CD4-positive, alpha-beta T cell treated with Interleukin-2 at 100 ng/mL for 4 hours (primary cell): ENCODE measurements around the gene SIM2.

ENCODE experiments used
- DNase-seq: peaks from one replicate; pipeline ENCODE4 v3.0.0-alpha.2; 2020; ENCODE audit warnings: low spot score

The SIM2 gene

GRCh38 chr21:36763305-36763704 is 64.4 kb downstream of the SIM2 start:
- DNase-seq, result no peak

GRCh38 chr21:36765229-36765628 is 66.3 kb downstream of the SIM2 start:
- DNase-seq, result no peak

- DNase-seq, result no peak
These were observed 67.6 kb downstream of the SIM2 start for GRCh38 chr21:36766511-36766910.

GRCh38 chr21:36767096-36767495 is 68.2 kb downstream of the SIM2 start:
- no peak for DNase-seq

GRCh38 chr21:36768496-36768895 is 69.6 kb downstream of the SIM2 start:
- DNase-seq, result no peak

- no peak for DNase-seq
These were observed 70.3 kb downstream of the SIM2 start for GRCh38 chr21:36769051-36769839.

- no peak for DNase-seq
These were observed 74.2 kb downstream of the SIM2 start for GRCh38 chr21:36773117-36773516.

GRCh38 chr21:36773995-36774394 is 75.1 kb downstream of the SIM2 start:
- no peak for DNase-seq

- no peak for DNase-seq
These were observed 78.2 kb downstream of the SIM2 start for GRCh38 chr21:36776981-36777617.

- no peak for DNase-seq
These were observed 81.9 kb downstream of the SIM2 start for GRCh38 chr21:36780861-36781260.

- no peak for DNase-seq
These were observed 84.9 kb downstream of the SIM2 start for GRCh38 chr21:36783612-36784374.

- no peak for DNase-seq
These were observed 86.0 kb downstream of the SIM2 start for GRCh38 chr21:36784947-36785346.

GRCh38 chr21:36785615-36786014 is 86.7 kb downstream of the SIM2 start:
- DNase-seq, result no peak

- DNase-seq, result no peak
These were observed 87.3 kb downstream of the SIM2 start for GRCh38 chr21:36786186-36786585.

- DNase-seq, result no peak
These were observed 89.3 kb downstream of the SIM2 start for GRCh38 chr21:36788120-36788638.

GRCh38 chr21:36790616-36791015 is 91.7 kb downstream of the SIM2 start:
- DNase-seq, result no peak

- no peak for DNase-seq
These were observed 92.3 kb downstream of the SIM2 start for GRCh38 chr21:36791180-36791579.

- no peak for DNase-seq
These were observed 93.0 kb downstream of the SIM2 start for GRCh38 chr21:36791695-36792470.

GRCh38 chr21:36792505-36792967 is 93.6 kb downstream of the SIM2 start:
- DNase-seq, result no peak

GRCh38 chr21:36796070-36796469 is 97.2 kb downstream of the SIM2 start:
- DNase-seq, result no peak

- DNase-seq, result no peak
These were observed 99.6 kb downstream of the SIM2 start for GRCh38 chr21:36798491-36798890.
